Effector CD8-positive, alpha-beta T cell (primary cell): ENCODE results near the gene MPC1.

ENCODE experiments used
- DNase-seq: peaks from one replicate; lab custom pipeline; 2025; lab: John Stamatoyannopoulos, UW

MPC1 gene

DNA sequence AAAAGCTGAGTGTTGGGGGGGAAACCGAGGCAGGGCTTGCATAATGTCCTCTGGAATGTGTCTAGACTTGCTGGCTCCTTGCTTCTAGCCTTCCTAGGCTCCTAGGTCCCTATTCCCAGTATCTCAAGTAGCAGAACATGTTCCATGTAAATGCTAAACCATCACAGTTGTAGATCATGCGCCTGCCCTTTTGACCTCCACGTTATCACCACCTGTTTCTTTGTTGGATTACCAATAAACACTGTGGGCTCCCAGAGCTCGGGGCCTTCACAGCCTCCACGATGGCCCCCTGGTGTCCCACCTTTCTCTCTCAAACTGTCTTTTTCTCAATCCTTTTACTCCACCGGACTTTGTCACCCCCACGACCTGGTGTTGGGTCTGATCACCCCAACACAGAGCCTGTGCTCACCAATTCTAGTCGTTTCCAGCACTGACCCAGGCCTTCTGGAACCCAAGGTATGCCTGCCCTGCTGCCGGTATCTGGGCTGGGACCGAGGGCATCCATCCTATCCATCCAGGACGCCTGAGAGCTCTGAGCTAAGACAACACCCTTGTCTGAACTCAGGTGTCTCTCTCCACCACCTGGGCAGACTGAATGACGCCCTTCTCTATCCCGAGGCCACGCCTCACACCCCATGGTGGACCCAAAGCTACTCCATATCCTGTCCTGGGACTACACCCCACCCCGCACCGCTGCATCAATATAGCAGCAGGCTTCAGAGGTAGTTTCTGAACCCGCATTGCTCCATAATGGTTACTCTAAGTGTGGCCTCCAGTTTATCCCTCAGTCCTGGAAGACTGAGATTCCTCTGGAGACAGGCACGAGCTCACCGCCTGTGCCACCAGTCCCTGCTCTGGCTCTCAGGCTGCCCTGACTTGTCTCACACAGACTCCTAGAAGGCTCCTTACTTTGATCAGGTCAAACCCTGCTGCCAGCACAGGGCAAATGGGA lies 65.2 kb downstream of the MPC1 start:
- DNase-seq: no peak

- DNase-seq: no peak
Observed at GRCh38 chr6:166315436-166315835, 67.3 kb downstream of the MPC1 start.
